SK-N-SH (cell line): ENCODE measurements around the gene AFF1. TPM values are rescaled to one million over a fixed set of nuclear protein-coding genes. Genes with fewer than 3 reads are reported as not detected.
A peak's percentile ranks its signal among the peaks of the same experiment; 100 is the strongest.

Experiments
- CTCF ChIA-PET: fragments of 300-600, 350-600 bp; formaldehyde crosslinking; extraction: SDS; loops from one replicate; lab custom pipeline; 2021; lab: Yijun Ruan, JAX
- POLR2A ChIA-PET: fragments of 350-600 bp; sonication (Branson Sonifier 250); formaldehyde crosslinking; extraction: SDS; loops from one replicate; lab custom pipeline; 2020; ENCODE audit warnings: antibody characterized with exemption, inconsistent platforms; lab: Yijun Ruan, JAX
- DNase-seq: peaks from one replicate; pipeline ENCODE4 v3.0.0; 2012
- H2AFZ ChIP-seq: fragments of 200-600 bp; sonication (generic); 2 replicates; pipeline ENCODE4 v1.8.1; 2016; ENCODE audit warnings: antibody characterized with exemption, mild to moderate bottlenecking, low read depth
- H3F3A ChIP-seq: fragments of 200-600 bp; sonication (generic); replicated peaks from 2 replicates; pipeline ENCODE3; 2016; ENCODE audit warnings: antibody characterized with exemption, mild to moderate bottlenecking; ENCODE audit not compliant: insufficient read depth
- H3K27ac ChIP-seq, 2 experiments: fragments of 200-500 bp in 1 of 2; fragments of 200-600 bp in 1 of 2; sonication (Bioruptor generic) in 1 of 2; sonication (generic), shearing (Covaris generic) in 1 of 2; 2 replicates each; pipeline versions ENCODE4 v1.5.1 to v1.6.1; 2014 to 2016; ENCODE audit warnings: low read depth in 2 of 2, inconsistent platforms in 1 of 2, low read length in 1 of 2, mild to moderate bottlenecking in 1 of 2, mixed read lengths in 1 of 2
- H3K27me3 ChIP-seq: fragments of 200-600 bp; sonication (generic), shearing (Covaris generic); 2 replicates; pipeline ENCODE4 v1.6.1; 2016; ENCODE audit warnings: mixed run types; ENCODE audit not compliant: insufficient read depth
- H3K36me3 ChIP-seq, 2 experiments: fragments of 200-500 bp in 1 of 2; fragments of 200-600 bp in 1 of 2; sonication (Bioruptor generic) in 1 of 2; sonication (generic) in 1 of 2; replicated peaks in 1 of 2; 2 replicates each; pipeline versions ENCODE3 to v1.5.1; 2014 to 2016; ENCODE audit warnings: low read length in 1 of 2, mild to moderate bottlenecking in 1 of 2; ENCODE audit not compliant: insufficient read depth in 2 of 2, control insufficient read depth in 1 of 2
- H3K4me1 ChIP-seq, 2 experiments: fragments of 200-500 bp in 1 of 2; fragments of 200-600 bp in 1 of 2; sonication (Bioruptor generic) in 1 of 2; sonication (generic), shearing (Covaris generic) in 1 of 2; 2 replicates each; pipeline versions ENCODE4 v1.5.1 to v1.6.1; 2014 to 2016; ENCODE audit warnings: low read depth in 1 of 2, low read length in 1 of 2, mixed run types in 1 of 2; ENCODE audit not compliant: insufficient read depth in 2 of 2, control insufficient read depth in 1 of 2
- H3K4me2 ChIP-seq: fragments of 200-600 bp; sonication (generic), shearing (Covaris generic); 2 replicates; pipeline ENCODE4 v1.6.1; 2017; ENCODE audit warnings: mixed run types
- H3K4me3 ChIP-seq, 2 experiments: fragments of 200-500 bp in 1 of 2; fragments of 200-600 bp in 1 of 2; sonication (Bioruptor generic) in 1 of 2; sonication (generic), shearing (Covaris generic) in 1 of 2; 2 replicates each; pipeline versions ENCODE4 v1.5.1 to v1.8.1; 2014 to 2016; ENCODE audit warnings: low read depth in 2 of 2, inconsistent platforms in 1 of 2, low read length in 1 of 2, mild to moderate bottlenecking in 1 of 2, mixed read lengths in 1 of 2, moderate library complexity in 1 of 2
- H3K79me2 ChIP-seq: fragments of 200-600 bp; sonication (generic); 2 replicates; pipeline ENCODE4 v1.8.1; 2017; ENCODE audit warnings: mild to moderate bottlenecking; ENCODE audit not compliant: insufficient read depth
- H3K9ac ChIP-seq: fragments of 200-600 bp; sonication (generic); 2 replicates; pipeline ENCODE4 v1.6.1; 2017; ENCODE audit warnings: mixed run types
- H3K9me2 ChIP-seq: fragments of 200-600 bp; sonication (generic); 2 replicates; pipeline ENCODE4 v1.6.1; 2017; ENCODE audit warnings: mixed run types
- H3K9me3 ChIP-seq: fragments of 200-600 bp; sonication (generic); 2 replicates; pipeline ENCODE4 v1.6.1; 2017; ENCODE audit warnings: mixed run types, mild to moderate bottlenecking, moderate library complexity
- H4K20me1 ChIP-seq: fragments of 200-600 bp; sonication (generic); 2 replicates; pipeline ENCODE4 v1.6.1; 2017; ENCODE audit warnings: mild to moderate bottlenecking, mixed run types; ENCODE audit not compliant: insufficient read depth
- CHD2 ChIP-seq: fragments of 150-350 bp; IDR thresholded peaks from 2 replicates; pipeline ENCODE4 v1.6.1; 2018; ENCODE audit warnings: low read length; ENCODE audit not compliant: partially characterized antibody
- EP300 ChIP-seq, 2 experiments: IDR thresholded peaks; 2 replicates each; pipeline versions ENCODE4 v1.4.0 to v1.6.1; 2012; ENCODE audit warnings: borderline replicate concordance in 1 of 2, low read depth in 1 of 2, low read length in 1 of 2
- FOSL2 ChIP-seq: IDR thresholded peaks from 2 replicates; pipeline ENCODE4 v1.4.0; 2012; ENCODE audit warnings: low read depth, mild to moderate bottlenecking, moderate library complexity, borderline replicate concordance
- FOXJ3 ChIP-seq: sonication (generic); formaldehyde crosslinking; IDR thresholded peaks from 2 replicates; pipeline ENCODE4 v1.5.1; 2020; ENCODE audit warnings: mild to moderate bottlenecking, missing genetic modification reagents
- FOXM1 ChIP-seq: IDR thresholded peaks from 2 replicates; pipeline ENCODE4 v1.4.0; 2012; ENCODE audit warnings: low read depth, mild to moderate bottlenecking
- GATA2 ChIP-seq: sonication (generic); formaldehyde crosslinking; IDR thresholded peaks from 2 replicates; pipeline ENCODE4 v1.5.0; 2020; ENCODE audit warnings: mild to moderate bottlenecking, missing genetic modification reagents
- IRF3 ChIP-seq: fragments of 150-350 bp; IDR thresholded peaks from 2 replicates; pipeline ENCODE4 v1.6.1; 2016; ENCODE audit warnings: mild to moderate bottlenecking, low read depth, low read length
- JUND ChIP-seq: IDR thresholded peaks from 2 replicates; pipeline ENCODE4 v1.4.0; 2012
- MAX ChIP-seq: IDR thresholded peaks from 2 replicates; pipeline ENCODE4 v1.4.0; 2012; ENCODE audit warnings: low read depth
- MEF2A ChIP-seq: IDR thresholded peaks from 2 replicates; pipeline ENCODE4 v1.4.0; 2012; ENCODE audit warnings: low read depth, borderline replicate concordance
- NFIC ChIP-seq: IDR thresholded peaks from 2 replicates; pipeline ENCODE4 v1.4.0; 2012; ENCODE audit warnings: borderline replicate concordance
- NRF1 ChIP-seq: IDR thresholded peaks from 2 replicates; pipeline ENCODE4 v1.6.1; 2012; ENCODE audit warnings: low read depth, mild to moderate bottlenecking, low read length
- PBX3 ChIP-seq: IDR thresholded peaks from 2 replicates; pipeline ENCODE4; 2012
- POLR2AphosphoS5 ChIP-seq: IDR thresholded peaks from 2 replicates; pipeline ENCODE4 v1.6.1; 2012; ENCODE audit warnings: low read depth, low read length
- RAD21 ChIP-seq: IDR thresholded peaks from 2 replicates; pipeline ENCODE4 v1.6.1; 2012; ENCODE audit warnings: mild to moderate bottlenecking, low read length
- RCOR1 ChIP-seq: fragments of 150-350 bp; IDR thresholded peaks from 2 replicates; pipeline ENCODE4 v1.6.1; 2017; ENCODE audit warnings: antibody characterized with exemption, low read length
- RFX5 ChIP-seq: IDR thresholded peaks from 2 replicates; pipeline ENCODE4 v1.6.1; 2012; ENCODE audit warnings: mild to moderate bottlenecking, improper control_type of control experiment, low read length
- TAF1 ChIP-seq: IDR thresholded peaks from 2 replicates; pipeline ENCODE4 v1.6.1; 2012; ENCODE audit warnings: low read depth, mild to moderate bottlenecking, low read length, moderate library complexity, borderline replicate concordance
- TCF12 ChIP-seq: IDR thresholded peaks from 2 replicates; pipeline ENCODE4 v1.4.0; 2012
- USF2 ChIP-seq: fragments of 150-350 bp; IDR thresholded peaks from 2 replicates; pipeline ENCODE4 v1.6.1; 2017; ENCODE audit warnings: antibody characterized with exemption, low read length, low read depth, borderline replicate concordance
- YY1 ChIP-seq: IDR thresholded peaks from 2 replicates; pipeline ENCODE4 v1.4.0; 2012; ENCODE audit warnings: low read depth, mild to moderate bottlenecking
- WGBS: methylation state at CpG from one replicate; pipeline ENCODE4 v1.1.6; 2017; ENCODE audit warnings: low lambda C conversion rate; 5-methylcytosine and 5-hydroxymethylcytosine counted together
- polyA plus RNA-seq, 3 experiments: library from polyadenylated mRNA; depleted of rRNA; stranded (reverse); fragments of >200 nt; gene quantifications; 2 replicates each; pipeline ENCODE4 v1.2.3, GENCODE V29; 2012

Gene AFF1
- polyA plus RNA-seq, 1 of the 3 experiments (the other 2 are of a cell fraction) = 2.7 TPM

GRCh38 chr4:87108142-87108546 lies 173.3 kb downstream of the AFF1 start (continued):
- TF ChIP-seq NRF1 = no peak
- no peak for TF ChIP-seq RAD21
- TF ChIP-seq JUND = peak; percentile 79
- TF ChIP-seq TAF1 = no peak
- TF ChIP-seq YY1 = peak; percentile 36; the same call in 1 of the 2 replicates
- 0 out of 2 replicates have a peak, but pooled peaks have one; percentile 36 for TF ChIP-seq POLR2AphosphoS5
- no peak for TF ChIP-seq IRF3
- no peak for TF ChIP-seq RCOR1
- 0 out of 2 replicates have a peak, but pooled peaks have one; percentile 28 for TF ChIP-seq MEF2A
- TF ChIP-seq NFIC = peak; percentile 42; the same call in 1 of the 2 replicates
- TF ChIP-seq CHD2 = no peak
- peak; percentile 95 for TF ChIP-seq FOSL2
- no peak for TF ChIP-seq USF2
- TF ChIP-seq RFX5 = no peak
- TF ChIP-seq PBX3 = peak; percentile 36; the same call in 1 of the 2 replicates
- no peak for TF ChIP-seq FOXM1

GRCh38 chr4:87109121-87109520 lies 174.3 kb downstream of the AFF1 start:
- H4K20me1 ChIP-seq = no peaks in the 10 kb centered on the region
- WGBS = 31% methylated on average over 3 of the region's 3 CpGs
- peaks cover 25 to 26% of the 10 kb centered on the region in 2 experiments for H3K4me1 ChIP-seq
- H2AFZ ChIP-seq = no peak overlapping the region
- peak overlapping the region; percentile 33; the same call in 1 of the 2 replicates for H3K9ac ChIP-seq
- peak overlapping the region in 1 of 2 experiments; percentile 30; a peak in 2 of 4 replicates for H3K4me3 ChIP-seq
- DNase-seq = peak; percentile 62
- ChIA-PET POLR2A (no interaction called here), CTCF (interaction anchor here (0.6 to 1.1 kb wide), 3 partner anchors 16 to 187 kb away, joined by 3 to 5 read pairs (median 4); no protein-coding TSS in a partner anchor)
- peaks cover 26% of the 10 kb centered on the region for H3F3A ChIP-seq
- H3K27ac ChIP-seq = peak overlapping the region; percentile 85 to 94
- no peaks in the 10 kb centered on the region for H3K9me3 ChIP-seq
- H3K4me2 ChIP-seq = peak overlapping the region; percentile 71
- H3K27me3 ChIP-seq = no peaks in the 10 kb centered on the region
- TF ChIP-seq EP300 (IDR thresholded peaks at IDR 0.05; ENCODE audit: borderline replicate concordance in 1 of 2, low read depth in 1 of 2, low read length in 1 of 2) (peak in 1 of 2 experiments; percentile 66; a peak in 2 of 4 replicates), MAX (no peak), FOXJ3 (CRISPR knock-in tag) (0 out of 2 replicates have a peak, but pooled peaks have one; percentile 26), TCF12 (peak; percentile 25; the same call in 1 of the 2 replicates), MEF2A (no peak), PBX3 (peak; percentile 27), GATA2 (peak; percentile 59)
- peaks cover 2 to 17% of the 10 kb centered on the region in 2 experiments for H3K36me3 ChIP-seq
- no peaks in the 10 kb centered on the region for H3K79me2 ChIP-seq
- no peaks in the 10 kb centered on the region for H3K9me2 ChIP-seq
